Measurements from ENCODE around the gene SLC66A2. TPM values are rescaled to one million over a fixed set of nuclear protein-coding genes. Genes with fewer than 3 reads are reported as not detected.

SLC66A2 gene
- total and polyA plus RNA-seq, 10 of the 15 experiments (the other 5 are each of a cell fraction or from before 2014, with no cell fraction given) = 0.69 to 42.5 (median 14.8) TPM

- TF ChIP-seq RELB (IDR thresholded peaks at IDR 0.05; ENCODE audit: low read depth) = no peak
- TF ChIP-seq HDAC2 (IDR thresholded peaks at IDR 0.05) = no peak
- no peak for TF ChIP-seq EED (IDR thresholded peaks at IDR 0.05; ENCODE audit: low read depth)
- TF ChIP-seq TCF12 (IDR thresholded peaks at IDR 0.05; ENCODE audit: low read depth, low read length) = peak; percentile 61; the same call in 1 of the 2 replicates
- TF ChIP-seq HDGF (IDR thresholded peaks at IDR 0.05) = no peak
- TF ChIP-seq PAX8 (IDR thresholded peaks at IDR 0.05) = no peak
Measured at GRCh38 chr18:79856119-79857007, 95.1 kb downstream of the SLC66A2 start (continued).

- WGBS (ENCODE audit: insufficient coverage, insufficient replicate concordance, low lambda C conversion rate, missing lambda C conversion rate) = 21% methylated on average over 17 of the region's 17 CpGs
- no peak overlapping the region for H3K9ac ChIP-seq (ENCODE audit: control insufficient read depth, insufficient read depth, low read length)
- BruUV-seq (replicated peaks) = no TSS peak
- intact Hi-C loops (cut with micrococcal nuclease; ENCODE audit: unreplicated experiment) (no loop called here), in situ Hi-C loops (cut with MboI) (no loop called here)
- no peak overlapping the region for H3K4me3 ChIP-seq
- H4K20me1 ChIP-seq (ENCODE audit: control insufficient read depth, insufficient read depth) = no peaks in the 10 kb centered on the region
- POLR2A ChIA-PET = interaction anchor here (0.6 kb wide), 1 partner anchor 12 kb away, joined by 4 read pairs; no protein-coding TSS in a partner anchor
- no peaks in the 10 kb centered on the region for H3K27me3 ChIP-seq (replicated peaks in 1 of 2; ENCODE audit: control insufficient read depth in 2 of 2, insufficient read depth in 2 of 2, low read length in 1 of 2)
- peak overlapping the region; percentile 10; the same call in 1 of the 2 replicates for H2AFZ ChIP-seq (ENCODE audit: control insufficient read depth, low read depth, low read length)
- peak; percentile 92 for ATAC-seq
- H3K4me1 ChIP-seq (ENCODE audit: control insufficient read depth, insufficient read depth, low read length) = peaks cover 10% of the 10 kb centered on the region
- H3K79me2 ChIP-seq (ENCODE audit: control insufficient read depth, insufficient read depth, low read length) = no peaks in the 10 kb centered on the region
- RAD21 ChIA-PET (ENCODE audit: unreplicated experiment) = no interaction called here
- peak overlapping the region; percentile 46; the same call in 1 of the 2 replicates for H3K4me2 ChIP-seq (ENCODE audit: control insufficient read depth, insufficient read depth)
- DNase-seq (ENCODE audit: low read depth, low spot score) = peak; percentile 52
- no peaks in the 10 kb centered on the region for H3K9me3 ChIP-seq (replicated peaks; ENCODE audit: control insufficient read depth, insufficient read depth, low read length)
- no peaks in the 10 kb centered on the region for H3K36me3 ChIP-seq (ENCODE audit: control insufficient read depth in 2 of 2, insufficient read depth in 2 of 2, low read length in 1 of 2)
- SMC1A ChIA-PET (ENCODE audit: uncharacterized antibody, unreplicated experiment) = no interaction called here
- CTCF ChIA-PET = no interaction called here
- FAIRE-seq = no peak
- peak overlapping the region; percentile 43 for H3K27ac ChIP-seq (ENCODE audit: control insufficient read depth, insufficient read depth)
- TF ChIP-seq SMARCA5 (IDR thresholded peaks at IDR 0.05) (0 out of 2 replicates have a peak, but pooled peaks have one; percentile 49), ZNF687 (IDR thresholded peaks at IDR 0.05) (peak; percentile 43; the same call in 1 of the 2 replicates), SPI1 (IDR thresholded peaks at IDR 0.05; ENCODE audit: borderline replicate concordance, insufficient read depth, low read depth, low read length) (peak; percentile 46; the same call in 1 of the 2 replicates), MTA2 (IDR thresholded peaks at IDR 0.05; ENCODE audit: low read depth) (0 out of 2 replicates have a peak, but pooled peaks have one; percentile 16), BHLHE40 (IDR thresholded peaks at IDR 0.05; ENCODE audit: borderline replicate concordance in 1 of 2, low read depth in 2 of 2, low read length in 1 of 2) (peak; percentile 40 to 49; a peak in 1 of 4 replicates), MEF2B (IDR thresholded peaks at IDR 0.05; ENCODE audit: partially characterized antibody, poor library complexity, severe bottlenecking) (peak; percentile 74), IRF4 (IDR thresholded peaks at IDR 0.05; ENCODE audit: low read depth, low read length) (peak; percentile 39; the same call in 1 of the 2 replicates), SREBF2 (IDR thresholded peaks at IDR 0.05; ENCODE audit: low read length) (no peak), KDM1A (IDR thresholded peaks at IDR 0.05; ENCODE audit: borderline replicate concordance) (no peak)
Measured at GRCh38 chr18:79855147-79855933, 96.1 kb downstream of the SLC66A2 start.

Data from GM12878 (cell line).